OCI-LY3 (cell line): ENCODE results near the gene FLYWCH1.
A peak's percentile ranks its signal among the peaks of the same experiment; 100 is the strongest.

Experiments
- H2AFZ ChIP-seq: fragments of 200-600, 300-600 bp; shearing (Covaris generic); 2 replicates; pipeline ENCODE4 v1.6.0; 2014; ENCODE audit warnings: antibody characterized with exemption, low read depth, low read length
- H3K27ac ChIP-seq: fragments of 200-600, 300-600 bp; sonication (generic); 2 replicates; pipeline ENCODE4 v1.5.1; 2014; ENCODE audit warnings: mild to moderate bottlenecking, low read length, moderate library complexity, mixed read lengths
- H3K27me3 ChIP-seq: fragments of 200-600, 300-600 bp; sonication (generic); 2 replicates; pipeline ENCODE4 v1.6.1; 2014; ENCODE audit warnings: low read depth, low read length, mixed read lengths
- H3K36me3 ChIP-seq: fragments of 200-600, 300-600 bp; sonication (generic); replicated peaks from 2 replicates; pipeline ENCODE3; 2014; ENCODE audit warnings: low read depth, low read length, mixed read lengths
- H3K4me1 ChIP-seq: fragments of 300-600, 200-600 bp; sonication (generic); 2 replicates; pipeline ENCODE4 v1.6.1; 2014; ENCODE audit warnings: low read length, mixed read lengths
- H3K4me2 ChIP-seq: fragments of 200-600, 300-600 bp; sonication (generic); 2 replicates; pipeline ENCODE4 v1.6.1; 2014; ENCODE audit warnings: low read length, mixed read lengths
- H3K4me3 ChIP-seq: fragments of 300-600, 200-600 bp; sonication (generic); 2 replicates; pipeline ENCODE4 v1.5.1; 2014; ENCODE audit warnings: antibody characterized with exemption, mild to moderate bottlenecking, low read length, moderate library complexity
- H3K79me2 ChIP-seq: fragments of 300-600, 200-600 bp; shearing (Covaris generic); 2 replicates; pipeline ENCODE4 v1.6.1; 2014; ENCODE audit warnings: mild to moderate bottlenecking, low read length, mixed read lengths
- H3K9ac ChIP-seq: fragments of 300-600, 200-600 bp; shearing (Covaris generic); 2 replicates; pipeline ENCODE4 v1.6.0; 2014; ENCODE audit warnings: mild to moderate bottlenecking, low read length, moderate library complexity
- H3K9me3 ChIP-seq: fragments of 200-600, 300-600 bp; shearing (Covaris generic); 2 replicates; pipeline ENCODE4 v1.6.1; 2014; ENCODE audit warnings: low read length, mixed read lengths; ENCODE audit not compliant: insufficient read depth
- H4K20me1 ChIP-seq: fragments of 200-600, 300-600 bp; sonication (generic); 2 replicates; pipeline ENCODE4 v1.6.1; 2016; ENCODE audit warnings: low read length, mixed read lengths; ENCODE audit not compliant: insufficient read depth
- CTCF ChIP-seq: fragments of 200-600, 300-600 bp; sonication (generic); IDR thresholded peaks from 2 replicates; pipeline ENCODE4 v1.5.1; 2014; ENCODE audit warnings: antibody characterized with exemption, low read length, low read depth
- EZH2phosphoT487 ChIP-seq: fragments of 200-600 bp; shearing (Covaris generic); IDR thresholded peaks from 2 replicates; pipeline ENCODE4 v1.6.1; 2018; ENCODE audit warnings: antibody characterized with exemption, mixed run types, low read depth

FLYWCH1 gene

GRCh38 chr16:2867987-2868789 is 43.5 kb upstream of the FLYWCH1 start:
- H3K4me3 ChIP-seq = peak overlapping the region; percentile 89
- peak overlapping the region; percentile 65 for H3K4me2 ChIP-seq
- peak overlapping the region; percentile 71 for H3K27ac ChIP-seq
- peak overlapping the region; percentile 83 for H3K9ac ChIP-seq
- no peaks in the 10 kb centered on the region for H3K36me3 ChIP-seq
- H3K27me3 ChIP-seq = no peaks in the 10 kb centered on the region
- no peaks in the 10 kb centered on the region for H4K20me1 ChIP-seq
- no peaks in the 10 kb centered on the region for H3K79me2 ChIP-seq
- H3K4me1 ChIP-seq = no peaks in the 10 kb centered on the region
- peak; percentile 82 for TF ChIP-seq CTCF
- no peak for TF ChIP-seq EZH2phosphoT487
- H2AFZ ChIP-seq = peak overlapping the region; percentile 95
- no peaks in the 10 kb centered on the region for H3K9me3 ChIP-seq

- H2AFZ ChIP-seq = no peak overlapping the region
- H3K4me3 ChIP-seq = no peak overlapping the region
- H3K27me3 ChIP-seq = no peaks in the 10 kb centered on the region; the same call in 1 of the 2 replicates
- no peaks in the 10 kb centered on the region for H3K36me3 ChIP-seq
- TF ChIP-seq CTCF (no peak), EZH2phosphoT487 (no peak)
- H3K4me1 ChIP-seq = 0 out of 2 replicates have a peak, but pooled peaks cover 5% of the 10 kb centered on the region
- H3K79me2 ChIP-seq = no peaks in the 10 kb centered on the region
- no peak overlapping the region for H3K27ac ChIP-seq
- no peak overlapping the region for H3K9ac ChIP-seq
- H4K20me1 ChIP-seq = no peaks in the 10 kb centered on the region
- no peaks in the 10 kb centered on the region for H3K9me3 ChIP-seq
- H3K4me2 ChIP-seq = no peak overlapping the region
Measured at GRCh38 chr16:2871926-2872325, 39.8 kb upstream of the FLYWCH1 start.

- H3K4me1 ChIP-seq = 0 out of 2 replicates have a peak, but pooled peaks cover 5% of the 10 kb centered on the region
- peak overlapping the region; percentile 84 for H2AFZ ChIP-seq
- H4K20me1 ChIP-seq = no peaks in the 10 kb centered on the region
- H3K4me2 ChIP-seq = peak overlapping the region; percentile 61
- H3K4me3 ChIP-seq = 0 out of 2 replicates have a peak overlapping the region, but pooled peaks have one; percentile 3
- H3K27ac ChIP-seq = no peak overlapping the region
- no peaks in the 10 kb centered on the region for H3K79me2 ChIP-seq
- no peaks in the 10 kb centered on the region; the same call in 1 of the 2 replicates for H3K27me3 ChIP-seq
- TF ChIP-seq CTCF (no peak), EZH2phosphoT487 (no peak)
- no peaks in the 10 kb centered on the region for H3K36me3 ChIP-seq
- no peak overlapping the region for H3K9ac ChIP-seq
- no peaks in the 10 kb centered on the region for H3K9me3 ChIP-seq
Measured at GRCh38 chr16:2874032-2874911, 37.5 kb upstream of the FLYWCH1 start.
